GM12878 (cell line): ENCODE data around the gene BAZ2B. TPM values are rescaled to one million over a fixed set of nuclear protein-coding genes. Genes with fewer than 3 reads are reported as not detected.

Experiments
- ATAC-seq: fragments of 200-7000 bp; cut with Tn5 transposase; 3 replicates; pipeline ENCODE4 v1.9.1; 2020; ENCODE audit warnings: mild to moderate bottlenecking, moderate library complexity
- BruUV-seq: library from RNA; stranded (reverse); fragments of 400-500 nt; replicated peaks from 2 replicates; lab custom pipeline; 2021; lab: Mats Ljungman, UMichigan
- CTCF ChIA-PET: fragments of 300-600 bp; sonication (Branson Sonifier 250); formaldehyde crosslinking; extraction: SDS; loops from one replicate; lab custom pipeline; 2021; ENCODE audit warnings: inconsistent platforms; lab: Yijun Ruan, JAX
- POLR2A ChIA-PET: fragments of 350-600 bp; formaldehyde crosslinking; extraction: SDS; loops from one replicate; lab custom pipeline; 2021; ENCODE audit warnings: inconsistent platforms; lab: Charles Lee
- RAD21 ChIA-PET: fragments of 300-600 bp; sonication (Branson Sonifier 250); formaldehyde crosslinking; loops from one replicate; lab custom pipeline; 2023; ENCODE audit warnings: antibody characterized with exemption; ENCODE audit not compliant: unreplicated experiment; lab: Charles Lee
- SMC1A ChIA-PET: fragments of 300-600 bp; sonication (Branson Sonifier 250); formaldehyde crosslinking; loops from one replicate; lab custom pipeline; 2023; ENCODE audit not compliant: unreplicated experiment, uncharacterized antibody; lab: Charles Lee
- DNase-seq: peaks from one replicate; pipeline ENCODE4 v3.0.0-alpha.2; 2011; ENCODE audit warnings: low read depth, low spot score
- FAIRE-seq: peaks from 3 replicates; lab custom pipeline; 2011; peaks lifted over from hg19 to GRCh38; lab: Jason Lieb, UNC
- H2AFZ ChIP-seq: 2 replicates; pipeline ENCODE4 v1.6.0; 2011; ENCODE audit warnings: low read depth, low read length, control low read depth; ENCODE audit not compliant: control insufficient read depth
- H3K27ac ChIP-seq: 2 replicates; pipeline ENCODE4 v1.5.1; 2011; ENCODE audit warnings: control low read depth; ENCODE audit not compliant: control insufficient read depth, insufficient read depth
- H3K27me3 ChIP-seq, 2 experiments: replicated peaks in 1 of 2; 2 replicates each; pipeline versions ENCODE4 v1.6.0 to v1.6.1; 2011; ENCODE audit warnings: low read length in 1 of 2; ENCODE audit not compliant: control insufficient read depth in 2 of 2, insufficient read depth in 2 of 2
- H3K36me3 ChIP-seq, 2 experiments: 2 replicates each; pipeline ENCODE4 v1.5.1; 2011; ENCODE audit warnings: low read length in 1 of 2; ENCODE audit not compliant: control insufficient read depth in 2 of 2, insufficient read depth in 2 of 2
- H3K4me1 ChIP-seq: 2 replicates; pipeline ENCODE4 v1.6.1; 2011; ENCODE audit warnings: mild to moderate bottlenecking, low read length, moderate library complexity, mixed read lengths; ENCODE audit not compliant: control insufficient read depth, insufficient read depth
- H3K4me2 ChIP-seq: 2 replicates; pipeline ENCODE4 v1.6.0; 2011; ENCODE audit warnings: control low read depth; ENCODE audit not compliant: control insufficient read depth, insufficient read depth
- H3K4me3 ChIP-seq: fragments of 200-600 bp; sonication (generic); 2 replicates; pipeline ENCODE4 v1.5.1; 2016
- H3K79me2 ChIP-seq: 2 replicates; pipeline ENCODE4 v1.6.0; 2011; ENCODE audit warnings: low read length; ENCODE audit not compliant: control insufficient read depth, insufficient read depth
- H3K9ac ChIP-seq: 2 replicates; pipeline ENCODE4 v1.8.0; 2011; ENCODE audit warnings: low read length, control low read depth, mixed read lengths; ENCODE audit not compliant: control insufficient read depth, insufficient read depth
- H3K9me3 ChIP-seq: replicated peaks from 3 replicates; pipeline ENCODE4 v1.5.1; 2011; ENCODE audit warnings: mild to moderate bottlenecking, low read length; ENCODE audit not compliant: control insufficient read depth, insufficient read depth
- H4K20me1 ChIP-seq: 2 replicates; pipeline ENCODE4 v1.6.0; 2011; ENCODE audit not compliant: control insufficient read depth, insufficient read depth
- ESRRA ChIP-seq: IDR thresholded peaks from 2 replicates; pipeline ENCODE4 v1.6.1; 2012; ENCODE audit warnings: mild to moderate bottlenecking, low read length, improper control_type of control experiment
- GABPA ChIP-seq: IDR thresholded peaks from 2 replicates; pipeline ENCODE4 v1.6.1; 2014; ENCODE audit warnings: antibody characterized with exemption, low read depth, mild to moderate bottlenecking, inconsistent platforms
- IKZF1 ChIP-seq: fragments of 450-650 bp; conservative IDR thresholded peaks from 2 replicates; pipeline ENCODE4 v1.6.1; 2017; ENCODE audit warnings: antibody characterized with exemption, mild to moderate bottlenecking
- NR2C2 ChIP-seq: IDR thresholded peaks from 2 replicates; pipeline ENCODE4 v1.6.1; 2011; ENCODE audit warnings: borderline replicate concordance, low read depth; ENCODE audit not compliant: control insufficient read depth, insufficient read length
- SREBF2 ChIP-seq: IDR thresholded peaks from 2 replicates; pipeline ENCODE4 v1.6.1; 2012; ENCODE audit warnings: mild to moderate bottlenecking, low read length
- WGBS: methylation state at CpG from one replicate; pipeline ENCODE4 v1.1.6; 2016; ENCODE audit warnings: low lambda C conversion rate; ENCODE audit not compliant: insufficient replicate concordance, insufficient coverage; ENCODE audit errors: missing lambda C conversion rate; 5-methylcytosine and 5-hydroxymethylcytosine counted together
- in situ Hi-C: fragments of 300-500 bp; cut with MboI; formaldehyde crosslinking; loops from 9 replicates; pipeline ENCODE4 v1.14.3; 2018; ENCODE audit warnings: mixed read lengths
- intact Hi-C: fragments of 100-400 bp; cut with micrococcal nuclease; formaldehyde crosslinking; loops from one replicate; pipeline ENCODE4 v1.14.2; 2022; ENCODE audit not compliant: unreplicated experiment
- polyA plus RNA-seq, 11 experiments: library from polyadenylated mRNA; depleted of rRNA in 4 of 11; unstranded in 6 of 11; stranded (reverse) in 5 of 11; fragments of >200 nt; fragmentation: Nextera tagmentation in 4 of 11; fragmentation: Illumina TruSeq in 1 of 11; extraction: Ambion mirVana in 4 of 11; extraction: Trizol in 1 of 11; gene quantifications; 1 replicate in 1 of 11; 2 replicates in 10 of 11; pipeline versions ENCODE4 v1.2.1 to v1.2.3, GENCODE V29; 2011 to 2016; ENCODE audit warnings: inconsistent platforms in 2 of 11, missing spikeins in 2 of 11, low read depth in 1 of 11
- total RNA-seq, 4 experiments: library from RNA; depleted of rRNA in 3 of 4; stranded (reverse); fragments of >200 nt in 3 of 4; fragmentation: Illumina TruSeq in 1 of 4; extraction: Trizol in 1 of 4; gene quantifications; 2 replicates each; pipeline versions ENCODE4 v1.2.1 to v1.2.3, GENCODE V29; 2013 to 2021
- TF ChIP-seq, protein P1 (sequence below): fragments of 450-650 bp; conservative IDR thresholded peaks from 2 replicates; pipeline ENCODE4 v1.6.1; 2017; ENCODE audit warnings: mild to moderate bottlenecking, moderate library complexity
- TF ChIP-seq, protein P2 (sequence below): IDR thresholded peaks from 2 replicates; pipeline ENCODE4 v1.6.1; 2012; ENCODE audit warnings: low read length, inconsistent platforms
- TF ChIP-seq, protein P3 (sequence below): fragments of 450-650 bp; formaldehyde crosslinking; IDR thresholded peaks from 2 replicates; pipeline ENCODE4 v1.4.0; 2020; ENCODE audit warnings: mild to moderate bottlenecking, moderate library complexity
- TF ChIP-seq, protein P4 (sequence below): fragments of 150-350 bp; IDR thresholded peaks from 2 replicates; pipeline ENCODE4 v1.6.1; 2014; ENCODE audit warnings: mild to moderate bottlenecking, low read depth, low read length

The BAZ2B gene
- total and polyA plus RNA-seq, 10 of the 15 experiments (the other 5 are each of a cell fraction or from before 2014, with no cell fraction given): 8.8 to 49.7 (median 24.7) TPM

DNA sequence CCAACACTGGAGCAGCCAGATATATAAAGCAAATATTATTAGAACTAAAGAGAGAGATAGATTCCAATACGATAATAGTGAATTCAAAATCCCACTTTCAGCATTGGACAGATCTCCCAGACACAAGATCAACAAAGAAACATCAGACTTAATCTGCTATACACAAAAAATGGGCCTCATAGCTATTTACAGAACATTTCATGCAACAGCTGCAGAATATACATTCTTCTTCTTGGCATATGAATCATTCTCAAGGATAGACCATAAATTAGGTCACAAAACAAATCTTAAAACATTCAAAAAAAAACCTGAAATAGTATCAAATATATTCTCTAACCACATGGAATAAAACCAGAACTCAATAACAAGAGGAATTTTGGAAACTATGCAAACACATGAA is 23.8 kb upstream of the BAZ2B start:
- DNase-seq (no peak), FAIRE-seq (no peak), ATAC-seq (no peak)
- Histone ChIP-seq H4K20me1 (no peaks in the 10 kb centered on the region), H3K27ac (no peak overlapping the region), H3K4me3 (no peak overlapping the region), H3K4me1 (no peaks in the 10 kb centered on the region), H3K4me2 (no peak overlapping the region), H3K27me3 (no peaks in the 10 kb centered on the region), H3K36me3 (no peaks in the 10 kb centered on the region), H3K9me3 (no peaks in the 10 kb centered on the region; the same call in 2 of the 3 replicates), H3K79me2 (no peaks in the 10 kb centered on the region), H2AFZ (no peak overlapping the region), H3K9ac (no peak overlapping the region)
- no peak for TF ChIP-seq IKZF1
- TF ChIP-seq SREBF2: no peak
- TF ChIP-seq, protein P1, sequence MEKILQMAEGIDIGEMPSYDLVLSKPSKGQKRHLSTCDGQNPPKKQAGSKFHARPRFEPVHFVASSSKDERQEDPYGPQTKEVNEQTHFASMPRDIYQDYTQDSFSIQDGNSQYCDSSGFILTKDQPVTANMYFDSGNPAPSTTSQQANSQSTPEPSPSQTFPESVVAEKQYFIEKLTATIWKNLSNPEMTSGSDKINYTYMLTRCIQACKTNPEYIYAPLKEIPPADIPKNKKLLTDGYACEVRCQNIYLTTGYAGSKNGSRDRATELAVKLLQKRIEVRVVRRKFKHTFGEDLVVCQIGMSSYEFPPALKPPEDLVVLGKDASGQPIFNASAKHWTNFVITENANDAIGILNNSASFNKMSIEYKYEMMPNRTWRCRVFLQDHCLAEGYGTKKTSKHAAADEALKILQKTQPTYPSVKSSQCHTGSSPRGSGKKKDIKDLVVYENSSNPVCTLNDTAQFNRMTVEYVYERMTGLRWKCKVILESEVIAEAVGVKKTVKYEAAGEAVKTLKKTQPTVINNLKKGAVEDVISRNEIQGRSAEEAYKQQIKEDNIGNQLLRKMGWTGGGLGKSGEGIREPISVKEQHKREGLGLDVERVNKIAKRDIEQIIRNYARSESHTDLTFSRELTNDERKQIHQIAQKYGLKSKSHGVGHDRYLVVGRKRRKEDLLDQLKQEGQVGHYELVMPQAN: no peak
- TF ChIP-seq, protein P2, sequence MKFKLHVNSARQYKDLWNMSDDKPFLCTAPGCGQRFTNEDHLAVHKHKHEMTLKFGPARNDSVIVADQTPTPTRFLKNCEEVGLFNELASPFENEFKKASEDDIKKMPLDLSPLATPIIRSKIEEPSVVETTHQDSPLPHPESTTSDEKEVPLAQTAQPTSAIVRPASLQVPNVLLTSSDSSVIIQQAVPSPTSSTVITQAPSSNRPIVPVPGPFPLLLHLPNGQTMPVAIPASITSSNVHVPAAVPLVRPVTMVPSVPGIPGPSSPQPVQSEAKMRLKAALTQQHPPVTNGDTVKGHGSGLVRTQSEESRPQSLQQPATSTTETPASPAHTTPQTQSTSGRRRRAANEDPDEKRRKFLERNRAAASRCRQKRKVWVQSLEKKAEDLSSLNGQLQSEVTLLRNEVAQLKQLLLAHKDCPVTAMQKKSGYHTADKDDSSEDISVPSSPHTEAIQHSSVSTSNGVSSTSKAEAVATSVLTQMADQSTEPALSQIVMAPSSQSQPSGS: no peak
- TF ChIP-seq, protein P3, sequence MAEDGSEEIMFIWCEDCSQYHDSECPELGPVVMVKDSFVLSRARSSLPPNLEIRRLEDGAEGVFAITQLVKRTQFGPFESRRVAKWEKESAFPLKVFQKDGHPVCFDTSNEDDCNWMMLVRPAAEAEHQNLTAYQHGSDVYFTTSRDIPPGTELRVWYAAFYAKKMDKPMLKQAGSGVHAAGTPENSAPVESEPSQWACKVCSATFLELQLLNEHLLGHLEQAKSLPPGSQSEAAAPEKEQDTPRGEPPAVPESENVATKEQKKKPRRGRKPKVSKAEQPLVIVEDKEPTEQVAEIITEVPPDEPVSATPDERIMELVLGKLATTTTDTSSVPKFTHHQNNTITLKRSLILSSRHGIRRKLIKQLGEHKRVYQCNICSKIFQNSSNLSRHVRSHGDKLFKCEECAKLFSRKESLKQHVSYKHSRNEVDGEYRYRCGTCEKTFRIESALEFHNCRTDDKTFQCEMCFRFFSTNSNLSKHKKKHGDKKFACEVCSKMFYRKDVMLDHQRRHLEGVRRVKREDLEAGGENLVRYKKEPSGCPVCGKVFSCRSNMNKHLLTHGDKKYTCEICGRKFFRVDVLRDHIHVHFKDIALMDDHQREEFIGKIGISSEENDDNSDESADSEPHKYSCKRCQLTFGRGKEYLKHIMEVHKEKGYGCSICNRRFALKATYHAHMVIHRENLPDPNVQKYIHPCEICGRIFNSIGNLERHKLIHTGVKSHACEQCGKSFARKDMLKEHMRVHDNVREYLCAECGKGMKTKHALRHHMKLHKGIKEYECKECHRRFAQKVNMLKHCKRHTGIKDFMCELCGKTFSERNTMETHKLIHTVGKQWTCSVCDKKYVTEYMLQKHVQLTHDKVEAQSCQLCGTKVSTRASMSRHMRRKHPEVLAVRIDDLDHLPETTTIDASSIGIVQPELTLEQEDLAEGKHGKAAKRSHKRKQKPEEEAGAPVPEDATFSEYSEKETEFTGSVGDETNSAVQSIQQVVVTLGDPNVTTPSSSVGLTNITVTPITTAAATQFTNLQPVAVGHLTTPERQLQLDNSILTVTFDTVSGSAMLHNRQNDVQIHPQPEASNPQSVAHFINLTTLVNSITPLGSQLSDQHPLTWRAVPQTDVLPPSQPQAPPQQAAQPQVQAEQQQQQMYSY: no peak
- TF ChIP-seq NR2C2: no peak
- TF ChIP-seq GABPA: no peak
- TF ChIP-seq ESRRA: no peak
- TF ChIP-seq, protein P4, sequence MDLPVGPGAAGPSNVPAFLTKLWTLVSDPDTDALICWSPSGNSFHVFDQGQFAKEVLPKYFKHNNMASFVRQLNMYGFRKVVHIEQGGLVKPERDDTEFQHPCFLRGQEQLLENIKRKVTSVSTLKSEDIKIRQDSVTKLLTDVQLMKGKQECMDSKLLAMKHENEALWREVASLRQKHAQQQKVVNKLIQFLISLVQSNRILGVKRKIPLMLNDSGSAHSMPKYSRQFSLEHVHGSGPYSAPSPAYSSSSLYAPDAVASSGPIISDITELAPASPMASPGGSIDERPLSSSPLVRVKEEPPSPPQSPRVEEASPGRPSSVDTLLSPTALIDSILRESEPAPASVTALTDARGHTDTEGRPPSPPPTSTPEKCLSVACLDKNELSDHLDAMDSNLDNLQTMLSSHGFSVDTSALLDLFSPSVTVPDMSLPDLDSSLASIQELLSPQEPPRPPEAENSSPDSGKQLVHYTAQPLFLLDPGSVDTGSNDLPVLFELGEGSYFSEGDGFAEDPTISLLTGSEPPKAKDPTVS: no peak
- WGBS: 44% methylated on average over 1 of the region's 1 CpG
- intact Hi-C loops: no loop called here
- ChIA-PET SMC1A (interaction anchor here (1.5 kb wide), 1 partner anchor 21 kb away, joined by 4 read pairs; no protein-coding TSS in a partner anchor), POLR2A (no interaction called here), RAD21 (no interaction called here), CTCF (interaction anchor here (0.9 kb wide), 1 partner anchor 9 kb away, joined by 4 read pairs; no protein-coding TSS in a partner anchor)
- in situ Hi-C loops: no loop called here
- BruUV-seq: no TSS peak
